ENCODE results near the gene TRAF1. TPM values are rescaled to one million over a fixed set of nuclear protein-coding genes. Genes with fewer than 3 reads are reported as not detected.

Gene TRAF1
- total RNA-seq, 4 donors from 2014 or later = 3.5 to 12.2 (median 7.5) TPM

DNA sequence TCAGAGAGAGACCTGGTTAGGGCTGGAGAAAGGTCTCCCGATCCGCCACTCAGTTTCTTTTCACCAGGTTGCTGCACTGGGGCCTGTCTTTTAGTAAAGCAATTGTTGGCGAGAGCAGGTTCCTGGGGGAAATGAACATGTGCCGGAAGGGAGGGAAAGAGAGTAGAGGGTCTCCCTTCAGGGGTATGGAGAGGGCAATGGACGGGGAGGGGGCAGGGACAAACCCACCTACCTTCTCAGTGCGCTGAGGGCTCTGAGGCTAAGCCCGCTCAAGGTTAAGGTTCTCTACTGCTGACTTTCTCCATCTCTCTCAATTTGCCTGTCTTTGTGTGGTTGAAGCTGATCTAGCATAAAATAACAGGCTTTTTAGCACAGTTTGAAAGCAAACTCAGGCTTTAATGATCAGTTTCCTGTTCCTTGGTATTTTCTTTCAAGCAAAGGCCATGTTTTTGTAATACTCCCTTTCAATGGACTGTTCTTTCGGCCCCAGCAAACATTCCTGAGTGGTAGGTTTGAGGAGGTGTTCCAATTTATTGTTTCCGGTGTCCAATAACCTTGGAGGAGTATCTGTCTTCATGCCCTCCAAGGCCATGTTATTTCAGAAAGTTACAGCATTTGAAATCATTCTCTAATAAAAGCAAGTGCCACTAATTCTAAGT, 25.5 kb upstream of the TRAF1 start:
- Histone ChIP-seq H3K36me3 (no peaks in the 10 kb centered on the region), H3K4me3 (no peak overlapping the region), H3K27ac (no peak overlapping the region), H3K4me1 (no peaks in the 10 kb centered on the region), H3K9me3 (no peaks in the 10 kb centered on the region), H3K27me3 (no peaks in the 10 kb centered on the region)
- 92% methylated on average over 9 of the region's 9 CpGs for whole genome bisulfite sequencing
- DNase-seq (ENCODE audit: low spot score in 2 of 2) = no peak
- TF ChIP-seq POLR2AphosphoS5 (IDR thresholded peaks at IDR 0.05) (no peak), POLR2A (IDR thresholded peaks at IDR 0.05) (no peak), EP300 (IDR thresholded peaks at IDR 0.05) (no peak)
- TF ChIP-seq, protein P1, sequence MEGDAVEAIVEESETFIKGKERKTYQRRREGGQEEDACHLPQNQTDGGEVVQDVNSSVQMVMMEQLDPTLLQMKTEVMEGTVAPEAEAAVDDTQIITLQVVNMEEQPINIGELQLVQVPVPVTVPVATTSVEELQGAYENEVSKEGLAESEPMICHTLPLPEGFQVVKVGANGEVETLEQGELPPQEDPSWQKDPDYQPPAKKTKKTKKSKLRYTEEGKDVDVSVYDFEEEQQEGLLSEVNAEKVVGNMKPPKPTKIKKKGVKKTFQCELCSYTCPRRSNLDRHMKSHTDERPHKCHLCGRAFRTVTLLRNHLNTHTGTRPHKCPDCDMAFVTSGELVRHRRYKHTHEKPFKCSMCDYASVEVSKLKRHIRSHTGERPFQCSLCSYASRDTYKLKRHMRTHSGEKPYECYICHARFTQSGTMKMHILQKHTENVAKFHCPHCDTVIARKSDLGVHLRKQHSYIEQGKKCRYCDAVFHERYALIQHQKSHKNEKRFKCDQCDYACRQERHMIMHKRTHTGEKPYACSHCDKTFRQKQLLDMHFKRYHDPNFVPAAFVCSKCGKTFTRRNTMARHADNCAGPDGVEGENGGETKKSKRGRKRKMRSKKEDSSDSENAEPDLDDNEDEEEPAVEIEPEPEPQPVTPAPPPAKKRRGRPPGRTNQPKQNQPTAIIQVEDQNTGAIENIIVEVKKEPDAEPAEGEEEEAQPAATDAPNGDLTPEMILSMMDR (IDR thresholded peaks at IDR 0.05) = no peak

DNA sequence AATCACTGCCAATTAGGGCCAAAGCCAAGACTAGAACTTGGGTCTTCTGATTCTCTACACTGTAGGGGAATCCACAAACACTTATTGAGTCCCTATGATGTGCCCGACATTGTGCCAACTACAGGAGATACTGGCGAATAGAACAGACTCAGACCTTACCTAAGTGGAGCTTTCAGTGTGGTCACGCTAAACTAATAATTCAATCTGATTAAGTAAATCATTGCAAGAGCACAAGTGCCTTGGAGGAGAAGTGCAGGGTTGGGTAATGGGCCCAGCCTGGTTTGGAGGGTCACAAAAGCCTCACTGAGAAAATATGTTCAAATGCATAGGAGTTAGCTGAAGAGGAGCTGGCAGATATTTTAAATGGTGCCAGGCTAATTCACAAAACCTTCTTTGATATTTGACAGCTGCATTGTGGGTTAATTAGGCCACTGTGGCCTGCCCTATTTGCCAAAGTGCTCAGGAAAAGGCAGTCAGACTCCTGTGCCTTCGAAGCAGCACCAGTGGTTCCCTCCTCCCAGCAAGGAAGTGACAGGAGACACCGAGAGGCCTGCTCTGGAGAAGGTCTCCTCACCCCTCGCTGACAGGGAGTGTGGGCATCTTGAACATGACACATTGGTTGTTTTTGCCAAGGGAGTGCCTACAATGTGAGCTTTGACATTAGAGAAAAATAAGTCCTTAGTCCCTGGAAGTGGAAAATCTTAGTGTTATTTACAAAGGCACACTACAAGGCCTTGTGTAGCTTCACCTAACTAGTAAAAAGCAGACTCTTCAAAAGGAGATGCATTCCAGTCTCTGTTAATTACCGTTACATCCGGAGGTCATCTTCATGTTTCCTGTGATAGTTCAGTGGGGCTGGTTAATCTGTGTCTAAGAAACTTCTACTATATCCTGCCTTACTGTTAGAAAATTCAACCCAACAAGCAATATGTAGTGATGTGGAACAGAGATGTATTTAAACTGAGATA, 24.1 kb upstream of the TRAF1 start:
- WGBS = 73% methylated on average over 8 of the region's 8 CpGs
- no peaks in the 10 kb centered on the region for H3K4me1 ChIP-seq
- H3K9me3 ChIP-seq = no peaks in the 10 kb centered on the region
- DNase-seq (ENCODE audit: low spot score in 2 of 2) = no peak
- H3K27ac ChIP-seq = no peak overlapping the region
- no peaks in the 10 kb centered on the region for H3K36me3 ChIP-seq
- TF ChIP-seq, protein P1 (IDR thresholded peaks at IDR 0.05) = no peak
- TF ChIP-seq POLR2A (IDR thresholded peaks at IDR 0.05) = no peak
- no peak for TF ChIP-seq POLR2AphosphoS5 (IDR thresholded peaks at IDR 0.05)
- no peak for TF ChIP-seq EP300 (IDR thresholded peaks at IDR 0.05)
- no peak overlapping the region for H3K4me3 ChIP-seq
- no peaks in the 10 kb centered on the region for H3K27me3 ChIP-seq

DNA sequence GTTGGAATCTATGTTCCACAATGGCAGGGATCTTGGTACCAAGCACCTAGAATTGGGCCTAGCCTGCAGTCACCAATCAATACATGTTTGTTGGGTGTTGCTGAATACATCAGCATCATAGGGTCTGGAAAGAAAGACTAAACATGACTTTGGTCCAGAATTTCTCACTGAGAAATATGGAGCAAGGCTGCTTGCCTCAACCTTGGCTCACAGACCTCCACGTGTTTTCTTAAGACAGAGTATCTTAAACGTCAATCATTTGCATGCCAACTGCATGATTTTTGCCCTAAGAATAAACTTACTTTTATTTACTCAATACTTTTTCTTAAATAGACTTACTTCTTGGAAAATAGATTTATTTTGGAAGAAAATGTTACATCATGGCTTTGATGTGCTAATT, 22.7 kb upstream of the TRAF1 start:
- Histone ChIP-seq H3K27ac (no peak overlapping the region), H3K4me3 (no peak overlapping the region), H3K9me3 (no peaks in the 10 kb centered on the region), H3K36me3 (no peaks in the 10 kb centered on the region), H3K4me1 (peaks cover 3% of the 10 kb centered on the region), H3K27me3 (no peaks in the 10 kb centered on the region)
- DNase-seq (ENCODE audit: low spot score in 2 of 2) = no peak
- no peak for TF ChIP-seq EP300 (IDR thresholded peaks at IDR 0.05)
- no peak for TF ChIP-seq POLR2A (IDR thresholded peaks at IDR 0.05)
- no peak for TF ChIP-seq POLR2AphosphoS5 (IDR thresholded peaks at IDR 0.05)
- whole genome bisulfite sequencing = 85% methylated on average over 2 of the region's 2 CpGs

DNA sequence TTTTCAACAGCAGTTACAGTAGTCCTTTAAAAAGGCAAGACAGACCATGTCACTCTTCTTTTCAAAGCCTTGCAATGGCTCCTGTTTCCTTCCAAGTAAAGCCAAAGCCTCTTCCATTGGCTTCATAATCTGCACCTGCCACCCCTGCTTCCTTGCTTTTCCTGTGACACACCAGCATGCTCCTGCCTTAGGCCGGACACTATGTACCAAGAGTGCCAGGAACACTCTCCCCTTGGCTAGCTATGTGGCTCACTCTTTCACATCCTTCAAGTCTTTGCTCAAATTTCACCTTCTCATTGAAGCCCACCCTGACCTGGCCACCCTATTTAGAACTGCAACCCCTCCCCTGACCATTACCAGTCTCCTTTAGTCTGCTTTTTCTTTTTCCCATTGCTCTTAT, 22.2 kb upstream of the TRAF1 start:
- H3K9me3 ChIP-seq = no peaks in the 10 kb centered on the region
- 100% methylated on average over 1 of the region's 1 CpG for WGBS
- TF ChIP-seq, protein P1 (IDR thresholded peaks at IDR 0.05) = no peak
- no peak for TF ChIP-seq EP300 (IDR thresholded peaks at IDR 0.05)
- no peak for TF ChIP-seq POLR2AphosphoS5 (IDR thresholded peaks at IDR 0.05)
- no peak for TF ChIP-seq POLR2A (IDR thresholded peaks at IDR 0.05)

DNA sequence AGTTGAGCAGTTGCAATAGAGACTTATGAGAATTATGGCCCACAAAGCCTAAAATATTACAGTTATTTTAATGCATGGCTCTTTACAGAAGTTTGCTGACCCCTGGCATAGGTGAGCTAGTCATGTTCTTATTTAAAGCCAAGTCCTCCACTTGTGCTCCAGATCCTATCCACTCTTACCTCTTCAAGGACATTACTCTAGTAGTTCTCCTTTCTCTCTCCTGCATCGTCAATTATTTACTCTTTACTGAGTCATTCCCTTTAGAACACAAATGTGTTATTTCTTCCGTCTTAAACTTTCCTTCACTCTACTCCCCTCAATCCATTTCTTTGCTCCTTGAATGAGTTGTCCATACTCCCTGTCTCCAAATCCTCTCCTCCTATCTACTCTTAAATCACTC, 20.6 kb upstream of the TRAF1 start:
- Histone ChIP-seq H3K27me3 (no peaks in the 10 kb centered on the region), H3K36me3 (no peaks in the 10 kb centered on the region), H3K9me3 (no peaks in the 10 kb centered on the region), H3K4me3 (no peak overlapping the region), H3K4me1 (peaks cover 14% of the 10 kb centered on the region), H3K27ac (no peak overlapping the region)
- TF ChIP-seq EP300 (IDR thresholded peaks at IDR 0.05) = no peak
- TF ChIP-seq, protein P1 (IDR thresholded peaks at IDR 0.05) = no peak
- TF ChIP-seq POLR2AphosphoS5 (IDR thresholded peaks at IDR 0.05) = no peak
- no peak for TF ChIP-seq POLR2A (IDR thresholded peaks at IDR 0.05)
- no peak for DNase-seq (ENCODE audit: low spot score in 2 of 2)
- WGBS = 96% methylated on average over 2 of the region's 2 CpGs

More for the DNA sequence above, 22.2 kb upstream of the TRAF1 start:
- H3K27me3 ChIP-seq = no peaks in the 10 kb centered on the region
- H3K4me3 ChIP-seq = no peak overlapping the region
- DNase-seq (ENCODE audit: low spot score in 2 of 2) = no peak
- no peak overlapping the region for H3K27ac ChIP-seq
- H3K4me1 ChIP-seq = peaks cover 3% of the 10 kb centered on the region
- H3K36me3 ChIP-seq = no peaks in the 10 kb centered on the region

All from suprapubic skin (tissue), 4 donors.